Neural cell (in vitro differentiated cells): Measurements from ENCODE around the gene FOXF1. TPM values are rescaled to one million over a fixed set of nuclear protein-coding genes. Genes with fewer than 3 reads are reported as not detected.

Experiments
- H2AFZ ChIP-seq: fragments of 200-600, 300-800 bp; sonication (generic), shearing (Covaris generic); 2 replicates; pipeline ENCODE4 v1.6.0; 2014; ENCODE audit warnings: low read depth, mild to moderate bottlenecking, antibody characterized with exemption, low read length, moderate library complexity
- H3F3A ChIP-seq: fragments of 200-600 bp; shearing (Covaris generic); 2 replicates; pipeline ENCODE4 v1.6.1; 2016; ENCODE audit warnings: mild to moderate bottlenecking, moderate library complexity, mixed read lengths, antibody characterized with exemption, low read length; ENCODE audit not compliant: insufficient read depth, poor library complexity, severe bottlenecking
- H3K27ac ChIP-seq: fragments of 200-600, 300-800 bp; sonication (generic), shearing (Covaris generic); 2 replicates; pipeline ENCODE4 v1.5.1; 2014; ENCODE audit warnings: mild to moderate bottlenecking, low read length, moderate library complexity
- H3K27me3 ChIP-seq: fragments of 300-800, 200-600 bp; sonication (generic), shearing (Covaris generic); 2 replicates; pipeline ENCODE4 v1.6.0; 2014; ENCODE audit warnings: mild to moderate bottlenecking, low read depth, low read length, moderate library complexity; ENCODE audit not compliant: insufficient read depth
- H3K36me3 ChIP-seq: fragments of 300-800, 200-600 bp; sonication (generic), shearing (Covaris generic); 2 replicates; pipeline ENCODE4 v1.5.1; 2014; ENCODE audit warnings: mild to moderate bottlenecking, antibody characterized with exemption, low read length, moderate library complexity; ENCODE audit not compliant: insufficient read depth
- H3K4me2 ChIP-seq: fragments of 300-800, 200-600 bp; sonication (generic), shearing (Covaris generic); 2 replicates; pipeline ENCODE4 v1.6.0; 2014; ENCODE audit warnings: mild to moderate bottlenecking, low read length
- H3K4me3 ChIP-seq: fragments of 300-800, 200-600 bp; sonication (generic), shearing (Covaris generic); 2 replicates; pipeline ENCODE4 v1.5.1; 2014; ENCODE audit warnings: mild to moderate bottlenecking, low read length, moderate library complexity
- H3K79me2 ChIP-seq: fragments of 200-600 bp; shearing (Covaris generic); replicated peaks from 2 replicates; pipeline ENCODE4 v1.6.0; 2014; ENCODE audit warnings: mild to moderate bottlenecking, low read length, moderate library complexity; ENCODE audit not compliant: insufficient read depth
- H3K9ac ChIP-seq: fragments of 300-800, 200-600 bp; sonication (generic), shearing (Covaris generic); 2 replicates; pipeline ENCODE4 v1.6.1; 2016; ENCODE audit warnings: mild to moderate bottlenecking, low read length, mixed read lengths
- H3K9me2 ChIP-seq: fragments of 200-600 bp; shearing (Covaris generic); 2 replicates; pipeline ENCODE4 v1.6.1; 2016; ENCODE audit warnings: mild to moderate bottlenecking, low read length, mixed read lengths; ENCODE audit not compliant: insufficient read depth
- H3K9me3 ChIP-seq: fragments of 200-600, 300-800 bp; sonication (generic), shearing (Covaris generic); 2 replicates; pipeline ENCODE4 v1.6.1; 2016; ENCODE audit warnings: mild to moderate bottlenecking, mixed run types, low read length, moderate library complexity, mixed read lengths
- H4K20me1 ChIP-seq: fragments of 200-600 bp; shearing (Covaris generic); 2 replicates; pipeline ENCODE4 v1.6.1; 2016; ENCODE audit warnings: mild to moderate bottlenecking, mixed run types; ENCODE audit not compliant: insufficient read depth
- CTCF ChIP-seq: fragments of 450-650 bp; IDR thresholded peaks from 2 replicates; pipeline ENCODE4 v1.5.1; 2014; ENCODE audit warnings: antibody characterized with exemption, mild to moderate bottlenecking, moderate library complexity; ENCODE audit not compliant: poor library complexity, severe bottlenecking
- EP300 ChIP-seq: fragments of 450-650 bp; conservative IDR thresholded peaks from 2 replicates; pipeline ENCODE4 v1.6.1; 2014; ENCODE audit warnings: antibody characterized with exemption, mild to moderate bottlenecking, moderate library complexity; ENCODE audit not compliant: poor library complexity, severe bottlenecking
- EZH2 ChIP-seq: fragments of 200-600, 300-800 bp; shearing (Covaris generic), sonication (generic); IDR thresholded peaks from 2 replicates; pipeline ENCODE4 v1.6.1; 2014; ENCODE audit warnings: antibody characterized with exemption, low read length, borderline replicate concordance, mild to moderate bottlenecking; ENCODE audit not compliant: insufficient read depth, poor library complexity, severe bottlenecking
- MXI1 ChIP-seq: fragments of 450-650 bp; conservative IDR thresholded peaks from 2 replicates; pipeline ENCODE4 v1.6.1; 2014; ENCODE audit warnings: antibody characterized with exemption, mild to moderate bottlenecking; ENCODE audit not compliant: poor library complexity, severe bottlenecking
- POLR2AphosphoS5 ChIP-seq: IDR thresholded peaks from 2 replicates; pipeline ENCODE4 v1.6.1; 2012
- RAD21 ChIP-seq: fragments of 450-650 bp; conservative IDR thresholded peaks from 2 replicates; pipeline ENCODE4 v1.6.1; 2014; ENCODE audit warnings: antibody characterized with exemption, mild to moderate bottlenecking, moderate library complexity
- SMC3 ChIP-seq: fragments of 450-650 bp; conservative IDR thresholded peaks from 2 replicates; pipeline ENCODE4 v1.6.1; 2014; ENCODE audit warnings: antibody characterized with exemption, mild to moderate bottlenecking, moderate library complexity; ENCODE audit not compliant: poor library complexity
- TAF1 ChIP-seq: IDR thresholded peaks from 2 replicates; pipeline ENCODE4 v1.6.1; 2012; ENCODE audit warnings: low read depth
- polyA plus RNA-seq: library from polyadenylated mRNA; depleted of rRNA; stranded (reverse); fragments of >200 nt; gene quantifications from 2 replicates; pipeline ENCODE4 v1.2.3, GENCODE V29; 2014
- TF ChIP-seq, protein P1 (sequence below): IDR thresholded peaks from 2 replicates; pipeline ENCODE4 v1.6.1; 2012; ENCODE audit warnings: borderline replicate concordance

The FOXF1 gene
- polyA plus RNA-seq, 1 donor from 2014 or later = not detected

DNA sequence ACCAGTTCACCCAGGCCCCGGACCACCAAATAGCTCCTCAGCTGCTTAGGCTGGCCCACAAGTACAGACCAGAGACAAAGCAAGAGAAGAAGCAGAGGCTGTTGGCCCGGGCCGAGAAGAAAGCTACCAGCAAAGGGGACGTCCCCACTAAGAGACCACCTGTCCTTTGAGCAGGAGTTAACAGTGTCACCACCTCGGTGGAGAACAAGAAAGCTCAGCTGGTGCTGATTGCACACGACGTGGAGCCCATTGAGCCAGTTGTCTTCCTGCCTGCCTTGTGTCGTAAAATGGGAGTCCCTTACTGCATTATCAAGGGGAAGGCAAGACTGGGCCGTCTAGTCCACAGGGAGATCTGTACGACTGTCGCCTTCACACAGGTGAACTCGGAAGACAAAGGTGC is 15.4 kb downstream of the FOXF1 start:
- Histone ChIP-seq H3K4me3 (no peak overlapping the region), H2AFZ (no peak overlapping the region), H3K9me2 (no peaks in the 10 kb centered on the region), H3K9me3 (no peaks in the 10 kb centered on the region), H3K27ac (no peak overlapping the region), H3K79me2 (no peaks in the 10 kb centered on the region), H4K20me1 (no peaks in the 10 kb centered on the region), H3K36me3 (no peaks in the 10 kb centered on the region), H3F3A (no peaks in the 10 kb centered on the region), H3K27me3 (no peaks in the 10 kb centered on the region), H3K9ac (no peak overlapping the region), H3K4me2 (no peak overlapping the region)
- TF ChIP-seq SMC3 (no peak), MXI1 (no peak), TAF1 (no peak), CTCF (no peak), EP300 (no peak), EZH2 (no peak), POLR2AphosphoS5 (no peak)
- TF ChIP-seq, protein P1, sequence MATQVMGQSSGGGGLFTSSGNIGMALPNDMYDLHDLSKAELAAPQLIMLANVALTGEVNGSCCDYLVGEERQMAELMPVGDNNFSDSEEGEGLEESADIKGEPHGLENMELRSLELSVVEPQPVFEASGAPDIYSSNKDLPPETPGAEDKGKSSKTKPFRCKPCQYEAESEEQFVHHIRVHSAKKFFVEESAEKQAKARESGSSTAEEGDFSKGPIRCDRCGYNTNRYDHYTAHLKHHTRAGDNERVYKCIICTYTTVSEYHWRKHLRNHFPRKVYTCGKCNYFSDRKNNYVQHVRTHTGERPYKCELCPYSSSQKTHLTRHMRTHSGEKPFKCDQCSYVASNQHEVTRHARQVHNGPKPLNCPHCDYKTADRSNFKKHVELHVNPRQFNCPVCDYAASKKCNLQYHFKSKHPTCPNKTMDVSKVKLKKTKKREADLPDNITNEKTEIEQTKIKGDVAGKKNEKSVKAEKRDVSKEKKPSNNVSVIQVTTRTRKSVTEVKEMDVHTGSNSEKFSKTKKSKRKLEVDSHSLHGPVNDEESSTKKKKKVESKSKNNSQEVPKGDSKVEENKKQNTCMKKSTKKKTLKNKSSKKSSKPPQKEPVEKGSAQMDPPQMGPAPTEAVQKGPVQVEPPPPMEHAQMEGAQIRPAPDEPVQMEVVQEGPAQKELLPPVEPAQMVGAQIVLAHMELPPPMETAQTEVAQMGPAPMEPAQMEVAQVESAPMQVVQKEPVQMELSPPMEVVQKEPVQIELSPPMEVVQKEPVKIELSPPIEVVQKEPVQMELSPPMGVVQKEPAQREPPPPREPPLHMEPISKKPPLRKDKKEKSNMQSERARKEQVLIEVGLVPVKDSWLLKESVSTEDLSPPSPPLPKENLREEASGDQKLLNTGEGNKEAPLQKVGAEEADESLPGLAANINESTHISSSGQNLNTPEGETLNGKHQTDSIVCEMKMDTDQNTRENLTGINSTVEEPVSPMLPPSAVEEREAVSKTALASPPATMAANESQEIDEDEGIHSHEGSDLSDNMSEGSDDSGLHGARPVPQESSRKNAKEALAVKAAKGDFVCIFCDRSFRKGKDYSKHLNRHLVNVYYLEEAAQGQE = no peak

- H3K9ac ChIP-seq = no peak overlapping the region
- no peak overlapping the region for H3K27ac ChIP-seq
- no peaks in the 10 kb centered on the region for H3K36me3 ChIP-seq
- no peaks in the 10 kb centered on the region for H4K20me1 ChIP-seq
- no peak overlapping the region for H2AFZ ChIP-seq
- H3K9me3 ChIP-seq = no peaks in the 10 kb centered on the region
- no peaks in the 10 kb centered on the region for H3K79me2 ChIP-seq
- no peaks in the 10 kb centered on the region for H3K27me3 ChIP-seq
- H3F3A ChIP-seq = no peaks in the 10 kb centered on the region
- H3K4me2 ChIP-seq = no peak overlapping the region
- H3K9me2 ChIP-seq = no peaks in the 10 kb centered on the region
- no peak overlapping the region for H3K4me3 ChIP-seq
- no peak for TF ChIP-seq EZH2
- no peak for TF ChIP-seq EP300
- TF ChIP-seq RAD21 = no peak
Observed at GRCh38 chr16:86527366-86527765, 17.0 kb downstream of the FOXF1 start.
